ENCODE results near the gene SUSD2.
"Not testable (repeated sequence)": the region's sequence is repeated elsewhere in the genome, so short reads cannot be mapped to it uniquely, and the experiment has no call there.

Gene SUSD2, protein sequence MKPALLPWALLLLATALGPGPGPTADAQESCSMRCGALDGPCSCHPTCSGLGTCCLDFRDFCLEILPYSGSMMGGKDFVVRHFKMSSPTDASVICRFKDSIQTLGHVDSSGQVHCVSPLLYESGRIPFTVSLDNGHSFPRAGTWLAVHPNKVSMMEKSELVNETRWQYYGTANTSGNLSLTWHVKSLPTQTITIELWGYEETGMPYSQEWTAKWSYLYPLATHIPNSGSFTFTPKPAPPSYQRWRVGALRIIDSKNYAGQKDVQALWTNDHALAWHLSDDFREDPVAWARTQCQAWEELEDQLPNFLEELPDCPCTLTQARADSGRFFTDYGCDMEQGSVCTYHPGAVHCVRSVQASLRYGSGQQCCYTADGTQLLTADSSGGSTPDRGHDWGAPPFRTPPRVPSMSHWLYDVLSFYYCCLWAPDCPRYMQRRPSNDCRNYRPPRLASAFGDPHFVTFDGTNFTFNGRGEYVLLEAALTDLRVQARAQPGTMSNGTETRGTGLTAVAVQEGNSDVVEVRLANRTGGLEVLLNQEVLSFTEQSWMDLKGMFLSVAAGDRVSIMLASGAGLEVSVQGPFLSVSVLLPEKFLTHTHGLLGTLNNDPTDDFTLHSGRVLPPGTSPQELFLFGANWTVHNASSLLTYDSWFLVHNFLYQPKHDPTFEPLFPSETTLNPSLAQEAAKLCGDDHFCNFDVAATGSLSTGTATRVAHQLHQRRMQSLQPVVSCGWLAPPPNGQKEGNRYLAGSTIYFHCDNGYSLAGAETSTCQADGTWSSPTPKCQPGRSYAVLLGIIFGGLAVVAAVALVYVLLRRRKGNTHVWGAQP

DNA sequence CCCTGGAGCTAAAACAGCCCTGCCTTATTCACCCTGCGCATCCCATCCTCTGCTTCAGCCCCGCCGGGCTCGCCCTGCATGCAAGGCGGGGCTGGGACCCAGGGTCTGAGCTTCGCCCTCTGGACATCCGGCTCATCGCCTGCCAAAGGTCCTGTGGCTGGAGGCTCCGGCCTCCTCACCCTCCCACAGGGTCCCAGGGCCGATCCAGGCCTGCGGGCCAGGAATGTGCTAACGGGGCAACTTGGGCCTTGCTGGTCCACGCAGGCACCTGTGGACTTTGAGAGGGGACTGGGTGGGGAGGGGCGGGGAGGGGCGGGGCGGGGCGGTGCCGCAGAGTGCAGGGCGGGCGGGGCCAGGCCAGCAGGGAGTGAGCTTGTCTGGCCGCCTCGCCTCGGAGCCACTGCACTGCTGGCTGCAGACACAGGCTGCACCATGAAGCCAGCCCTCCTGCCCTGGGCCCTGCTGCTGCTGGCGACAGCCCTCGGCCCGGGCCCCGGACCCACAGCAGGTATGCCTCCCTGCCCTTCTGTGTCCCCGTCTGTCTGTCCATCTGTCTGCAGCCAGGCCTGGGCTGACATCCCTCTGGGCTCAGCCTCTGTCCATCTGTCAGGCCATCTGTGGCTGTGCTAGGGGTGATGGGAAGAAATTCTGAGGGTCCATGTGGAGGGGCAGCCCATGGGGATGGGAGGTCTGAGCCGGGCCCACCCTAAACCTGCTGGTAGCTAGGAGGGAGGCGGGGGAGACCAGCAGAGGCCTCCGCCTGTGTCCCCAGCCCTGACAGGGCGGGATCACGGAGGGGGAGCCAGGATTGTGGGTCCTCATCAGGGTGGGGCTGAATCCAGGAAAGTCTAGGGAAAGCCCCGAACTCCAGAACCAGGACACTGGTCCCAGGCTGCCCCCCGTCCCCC is at the start of gene SUSD2:
Gene SUSD2 (plus strand): TSS at position 400 of the 908 bp plus-strand sequence. CDS start 33 bp downstream, at position 433.
- DNase-seq (ENCODE audit: low read depth) = no peak

DNA sequence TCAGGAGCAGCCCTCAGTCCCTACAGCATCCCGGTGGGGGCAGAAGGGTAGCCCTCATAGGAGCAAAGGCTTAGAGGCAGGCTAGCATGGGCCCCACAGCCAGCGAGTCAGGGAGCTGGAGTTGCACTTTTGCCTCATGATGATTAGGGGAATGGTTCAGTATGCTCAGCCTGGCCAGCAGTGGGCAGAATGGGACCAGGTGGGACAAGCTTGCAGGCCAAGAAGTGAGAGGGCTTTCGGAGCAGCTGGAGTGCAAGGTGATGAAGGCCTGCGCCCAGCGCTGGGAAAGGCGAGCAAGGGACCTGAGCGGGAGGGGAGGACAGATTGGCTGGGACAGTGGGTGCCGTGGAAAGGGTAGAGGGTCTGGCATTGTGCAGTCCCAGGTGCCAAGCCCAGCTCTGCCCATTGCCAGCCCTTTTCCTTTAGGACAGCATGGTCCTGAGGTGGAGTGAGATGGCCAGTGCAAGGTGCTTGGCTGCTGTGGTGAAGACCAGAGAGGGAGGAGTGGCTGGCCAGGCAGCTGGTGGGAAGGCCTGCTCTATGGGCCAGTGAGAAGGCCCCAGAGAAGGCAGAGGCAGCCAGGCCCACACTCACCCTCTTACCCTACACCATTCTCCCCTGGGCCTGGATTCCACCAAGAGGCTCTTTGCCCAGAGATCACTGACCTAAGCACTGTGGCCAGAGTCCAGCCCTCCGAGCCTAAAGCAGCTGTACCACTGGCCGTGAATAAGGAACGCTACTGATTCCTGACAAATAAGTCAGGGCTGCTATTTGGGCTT is 47.9 kb upstream of the SUSD2 start:
- no peak for DNase-seq (ENCODE audit: low read depth)

DNA sequence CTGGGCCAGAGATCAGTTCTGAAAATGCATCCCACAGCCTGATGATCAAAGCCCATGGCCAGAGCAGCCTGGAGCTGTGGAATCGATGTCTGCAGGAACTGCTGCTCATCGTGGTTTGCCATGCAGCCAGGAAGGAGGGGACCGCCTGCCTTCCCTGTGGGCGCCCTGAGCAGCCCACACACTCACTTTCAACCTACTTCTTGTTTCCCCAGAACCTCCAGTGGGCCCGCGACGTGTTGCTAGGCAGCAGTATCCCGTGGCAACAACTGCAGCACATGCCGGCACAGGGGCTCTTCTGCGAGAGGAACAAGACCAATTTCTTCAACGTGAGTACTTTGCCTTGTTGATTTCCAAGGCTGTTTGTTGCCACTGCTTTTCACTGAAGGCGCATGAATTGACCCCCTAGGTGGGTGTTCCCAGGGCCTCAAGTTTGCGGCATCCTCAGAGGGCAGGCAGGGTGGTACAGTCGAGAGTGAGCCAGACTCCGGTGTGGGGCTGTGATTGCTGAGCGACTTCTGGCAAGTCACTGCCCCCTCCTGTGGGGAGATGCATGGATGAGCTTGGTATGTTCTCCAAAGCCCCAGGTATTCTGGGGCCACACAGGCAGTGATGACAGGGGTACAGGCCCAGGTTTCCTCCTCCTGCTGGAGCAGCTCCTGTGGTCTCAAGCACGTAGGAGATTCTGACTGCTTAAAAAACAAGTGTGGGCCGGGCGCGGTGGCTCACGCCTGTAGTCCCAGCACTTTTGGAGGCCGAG is 47.0 kb upstream of the SUSD2 start:
- no peak for DNase-seq (ENCODE audit: low read depth)

DNA sequence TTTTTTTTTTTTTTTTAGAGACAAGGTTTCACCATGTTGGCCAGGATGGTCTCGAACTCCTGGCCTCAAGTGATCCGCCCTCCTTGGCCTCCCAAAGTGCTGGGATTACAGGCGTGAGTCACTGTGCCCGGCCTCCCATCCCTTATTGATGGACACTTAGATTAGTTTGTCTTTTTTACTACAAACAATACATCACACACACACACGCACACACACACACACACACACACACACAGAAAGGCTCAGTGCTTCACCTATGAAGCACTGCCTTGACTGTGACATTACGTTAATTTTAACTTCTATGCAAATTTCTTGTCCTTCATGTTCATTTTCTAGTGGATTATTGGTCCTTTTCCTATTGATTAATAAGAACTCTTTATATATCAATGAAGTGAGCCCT is 44.8 kb upstream of the SUSD2 start:
- not testable (repeated sequence) for DNase-seq (ENCODE audit: low read depth)

DNA sequence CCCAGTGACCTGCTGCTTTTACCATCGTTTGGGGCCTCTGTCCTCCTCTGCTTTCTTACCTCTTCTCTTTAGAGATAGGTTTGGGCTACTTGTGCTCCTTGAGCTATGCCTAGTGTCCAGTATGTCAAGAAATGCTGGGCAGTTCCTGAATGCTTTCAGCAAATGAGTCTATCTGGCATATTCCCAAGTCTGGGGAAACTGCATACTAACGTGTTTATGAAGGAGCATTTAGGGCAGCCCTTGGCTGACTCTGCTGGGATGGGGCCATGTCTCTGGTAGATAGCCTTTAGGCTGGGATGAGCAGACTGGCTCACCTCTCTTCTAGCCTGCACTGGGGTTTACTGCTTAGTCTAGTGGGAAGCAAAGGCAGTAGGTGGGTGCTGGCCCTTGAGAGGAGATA is 43.7 kb upstream of the SUSD2 start:
- DNase-seq (ENCODE audit: low read depth) = no peak

DNA sequence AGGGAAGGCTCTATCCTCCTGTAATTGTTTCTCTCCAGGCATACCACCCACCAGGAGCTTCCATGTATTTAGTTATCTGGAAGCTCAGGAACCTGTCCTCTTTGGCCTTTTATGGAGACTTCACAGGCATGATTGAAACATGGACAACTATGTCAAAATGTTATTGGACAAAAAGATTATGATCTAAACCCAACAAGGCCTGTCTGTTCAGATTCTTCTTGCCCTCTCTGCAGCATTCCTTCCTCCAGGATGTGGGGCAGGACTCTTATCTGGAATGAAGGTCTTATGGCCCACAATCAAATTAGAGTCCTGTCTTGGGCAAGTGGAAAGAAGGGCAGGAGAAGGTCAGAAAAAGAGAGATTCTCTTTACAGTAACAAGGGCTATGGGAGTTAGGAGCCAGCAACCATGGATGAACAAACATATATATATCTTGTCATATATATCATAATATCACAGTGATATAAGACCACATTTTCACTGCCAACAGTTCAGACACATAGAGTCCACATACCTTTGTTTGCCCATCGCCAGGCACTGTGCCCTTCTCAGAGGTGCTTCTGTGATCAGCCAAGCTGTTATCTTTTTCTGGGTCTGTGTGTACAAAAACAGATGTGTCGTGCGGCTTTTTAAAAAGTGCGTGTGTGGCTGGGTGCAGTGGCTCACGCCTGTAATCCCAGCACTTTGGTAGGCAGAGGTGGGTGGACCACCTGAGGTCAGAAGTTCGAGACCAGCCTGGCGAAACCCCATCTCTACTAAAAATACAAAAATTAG is 42.5 kb upstream of the SUSD2 start:
- DNase-seq (ENCODE audit: low read depth) = no peak

DNA sequence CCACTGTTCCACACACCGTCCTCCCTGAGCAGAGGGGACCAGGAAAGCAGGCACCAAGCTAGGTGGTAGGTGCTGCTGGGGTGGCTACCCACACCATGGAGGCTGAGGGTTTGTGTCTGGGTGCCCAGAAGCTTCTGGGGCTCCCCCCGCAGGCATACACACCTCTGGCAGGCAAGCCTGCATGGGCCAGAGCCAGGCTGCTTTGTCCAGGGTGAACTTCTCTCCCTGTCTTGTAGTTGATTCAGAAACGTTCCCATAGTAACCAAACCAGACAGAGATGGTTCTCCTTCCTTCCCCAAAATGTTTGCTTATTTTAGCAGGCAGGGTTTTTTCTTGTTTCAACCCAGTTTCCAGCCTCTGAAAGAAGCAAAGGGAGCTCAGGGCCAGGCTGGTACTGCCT is 40.9 kb upstream of the SUSD2 start:
- DNase-seq (ENCODE audit: low read depth) = no peak

DNA sequence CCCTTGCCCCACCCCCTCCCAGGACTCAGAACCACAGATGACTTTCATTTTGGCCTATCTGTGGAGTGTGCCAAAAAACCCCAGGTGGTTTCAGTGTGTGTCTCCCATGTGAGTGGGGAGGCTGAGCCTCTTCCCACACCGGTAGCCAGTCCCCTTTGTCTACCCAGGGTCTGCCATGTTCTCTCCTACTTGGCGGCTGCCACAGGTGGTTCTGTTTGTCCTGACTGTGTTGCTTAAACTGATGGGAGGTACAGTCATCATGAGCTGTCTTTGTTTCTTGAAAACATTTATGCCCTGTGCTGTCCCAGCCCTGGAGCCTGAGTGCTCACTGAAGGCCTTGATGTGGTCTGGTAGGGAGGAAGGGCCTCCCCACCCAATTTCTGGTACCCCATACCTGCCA is 39.7 kb upstream of the SUSD2 start:
- no peak for DNase-seq (ENCODE audit: low read depth)

DNA sequence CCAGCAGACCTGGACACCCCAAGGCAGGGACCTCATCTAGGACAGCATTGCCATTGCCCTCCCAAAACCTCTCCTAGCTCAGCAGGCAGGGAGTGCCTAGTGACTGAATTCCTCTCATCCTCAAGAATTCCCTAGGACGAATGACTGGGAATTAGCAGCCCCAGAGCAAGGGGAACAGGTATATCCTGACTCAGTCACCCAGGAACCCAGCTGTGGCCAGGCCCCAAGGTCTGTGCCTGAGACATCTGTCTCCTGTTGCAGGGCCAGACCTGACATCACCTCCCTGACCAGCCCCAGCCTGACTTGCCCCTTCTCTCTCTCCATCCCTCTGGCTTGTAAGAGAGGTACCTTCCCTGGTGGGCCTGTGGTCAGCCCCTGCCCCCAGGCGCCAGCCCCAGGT is 39.0 kb upstream of the SUSD2 start:
- no peak for DNase-seq (ENCODE audit: low read depth)

DNA sequence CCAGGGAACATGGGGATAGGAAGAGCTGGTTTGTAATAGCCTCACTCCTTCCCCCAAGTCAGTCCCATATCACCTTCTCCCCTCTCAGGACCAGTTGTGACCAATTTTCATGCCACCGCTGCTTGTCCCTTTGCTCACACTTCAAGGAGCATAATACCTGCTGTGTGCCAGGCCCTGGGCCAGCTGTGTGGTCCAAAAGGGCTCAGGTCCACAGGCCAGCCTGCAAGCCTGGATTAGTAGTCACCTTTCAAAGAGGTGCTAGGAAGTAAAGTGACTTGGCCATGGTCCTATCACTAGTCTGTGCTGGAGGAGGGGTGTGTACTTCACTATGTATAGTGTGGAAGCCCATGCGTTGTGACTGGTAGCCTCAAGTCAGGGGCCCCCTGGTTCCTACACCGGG is 38.5 kb upstream of the SUSD2 start:
- no peak for DNase-seq (ENCODE audit: low read depth)

DNA sequence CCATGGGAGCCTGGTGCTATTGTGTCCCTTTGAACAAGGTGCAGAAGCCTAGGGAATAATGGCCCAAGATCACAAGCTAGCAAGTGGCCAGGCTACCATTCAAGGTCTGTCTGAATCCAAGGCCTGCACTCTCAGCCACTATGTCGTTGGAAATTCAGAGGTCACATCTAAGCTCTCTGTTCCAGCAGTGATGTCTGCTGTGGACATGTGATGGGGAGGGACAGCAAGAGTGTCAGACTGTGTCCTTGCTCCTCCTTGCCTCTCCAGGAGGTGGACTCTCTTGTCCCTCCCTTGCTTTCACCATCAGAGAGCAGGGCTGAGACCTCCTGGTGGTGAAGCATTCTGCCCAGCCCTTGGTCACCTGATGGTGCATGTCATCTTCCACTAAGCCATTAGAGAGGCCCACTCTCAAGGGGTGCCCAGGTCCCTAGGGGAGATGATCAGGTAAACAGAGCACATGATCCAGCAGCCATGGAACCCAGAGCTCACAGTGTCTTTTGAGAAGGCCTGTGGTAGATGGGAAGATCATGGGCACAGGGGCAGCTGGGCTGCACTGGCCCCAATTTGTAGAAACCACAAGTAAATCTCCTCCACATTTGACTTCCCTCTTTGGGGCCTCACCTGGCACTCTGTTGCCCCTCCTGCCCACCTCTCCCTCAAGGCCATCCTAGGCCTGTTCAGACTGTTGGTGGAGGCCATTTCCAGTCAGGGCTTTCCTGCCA is 37.1 kb upstream of the SUSD2 start:
- no peak for DNase-seq (ENCODE audit: low read depth)

DNA sequence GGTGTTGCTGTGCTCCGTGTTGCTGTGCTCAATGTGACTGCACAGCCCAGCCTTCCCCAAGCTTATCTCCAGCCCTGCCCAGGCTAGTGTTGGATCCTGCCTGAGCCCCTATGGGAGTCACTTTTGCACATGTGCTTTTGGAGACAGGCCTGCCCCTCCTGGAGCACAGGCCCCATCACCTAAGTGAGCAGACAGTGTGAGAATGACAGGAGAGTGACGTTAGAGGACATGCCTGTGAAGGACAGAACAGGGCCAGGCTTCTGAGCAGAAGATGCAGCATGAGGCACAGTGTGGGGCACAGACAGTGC is 36.6 kb upstream of the SUSD2 start:
- DNase-seq (ENCODE audit: low read depth) = no peak

DNA sequence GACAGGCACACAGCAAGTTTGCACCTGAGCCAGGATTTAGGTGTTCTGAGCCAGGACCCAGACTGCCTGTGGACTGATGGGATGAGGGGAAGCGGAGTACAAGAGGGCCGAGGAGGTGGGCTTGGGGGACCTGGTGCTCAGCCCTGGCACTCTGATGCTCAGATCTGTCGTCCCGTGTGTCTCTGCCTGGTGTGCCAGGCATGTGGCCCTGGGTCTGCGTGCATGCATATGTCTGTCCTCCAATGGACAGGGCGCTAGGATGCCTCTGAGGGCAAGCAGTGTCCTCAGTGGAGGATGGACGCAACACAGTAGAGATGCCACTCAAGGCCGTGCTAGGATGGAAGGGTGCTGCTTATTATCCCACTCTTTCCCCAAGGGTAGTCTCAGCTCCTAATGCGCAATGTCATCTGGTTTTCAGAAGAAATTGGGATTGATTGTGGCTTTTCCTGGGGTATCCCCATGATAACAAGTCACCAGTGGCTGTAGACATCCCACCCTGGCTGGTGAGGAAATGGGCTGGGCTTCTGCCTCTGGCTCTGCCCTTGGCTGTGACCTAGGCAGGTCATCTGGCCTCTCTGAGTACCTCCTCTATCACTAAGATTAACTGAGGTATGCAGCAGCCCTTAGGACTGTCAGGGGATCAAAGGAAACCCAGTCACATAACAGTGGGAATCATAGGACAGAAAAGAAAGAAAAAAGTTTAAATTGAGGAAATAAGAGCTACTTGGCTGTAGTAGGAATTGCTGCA is 35.7 kb upstream of the SUSD2 start:
- DNase-seq (ENCODE audit: low read depth) = no peak

DNA sequence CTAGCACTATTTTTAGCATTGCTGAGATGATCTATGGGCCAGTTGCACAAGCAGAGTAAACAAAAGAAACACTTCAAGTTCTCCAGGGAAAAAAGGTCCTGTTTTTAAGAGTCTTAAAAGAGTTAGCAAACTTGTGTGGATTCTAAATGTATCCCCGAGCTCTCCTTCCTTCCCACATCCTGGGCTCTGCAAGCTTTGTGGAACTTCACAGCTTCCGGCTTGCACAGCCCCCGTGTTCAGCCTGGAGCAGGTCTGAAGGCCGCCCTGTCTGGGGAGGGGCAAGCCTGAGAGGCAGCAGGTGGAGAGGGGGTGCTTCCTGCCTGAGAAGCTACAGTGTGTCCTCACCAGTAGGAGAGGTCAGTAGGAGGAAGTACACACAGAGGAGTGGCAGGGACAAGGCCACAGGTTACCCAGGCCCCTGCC is 35.1 kb upstream of the SUSD2 start:
- peak; percentile 48 for DNase-seq (ENCODE audit: low read depth)

DNA sequence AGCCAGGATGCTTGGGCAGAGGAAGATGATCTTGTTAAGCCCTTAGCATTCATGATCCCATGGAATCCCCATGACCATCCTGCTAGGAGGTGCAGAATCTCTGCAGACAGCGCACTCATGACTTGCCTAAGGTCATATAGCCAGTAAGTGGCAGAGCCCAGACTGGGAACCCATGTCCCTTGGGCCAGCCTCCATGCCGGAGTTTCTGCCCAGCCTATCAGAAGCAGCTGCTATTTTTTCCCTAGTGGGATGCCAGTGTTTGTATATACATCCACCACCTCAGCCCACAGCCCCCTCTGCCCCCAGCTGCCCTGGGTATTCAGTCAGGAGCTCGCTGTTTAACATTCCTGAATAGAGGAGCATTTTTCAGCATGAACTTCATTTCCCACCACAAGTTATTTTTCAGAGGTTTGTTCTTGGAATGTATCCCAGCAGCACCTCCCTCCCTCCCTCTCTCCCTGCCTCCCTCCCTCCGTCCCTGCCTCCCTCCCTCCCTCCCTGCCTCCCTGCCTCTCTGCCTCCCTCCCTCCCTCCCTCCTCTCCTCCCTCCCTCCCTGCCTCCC is 34.4 kb upstream of the SUSD2 start:
- no peak for DNase-seq (ENCODE audit: low read depth)

DNA sequence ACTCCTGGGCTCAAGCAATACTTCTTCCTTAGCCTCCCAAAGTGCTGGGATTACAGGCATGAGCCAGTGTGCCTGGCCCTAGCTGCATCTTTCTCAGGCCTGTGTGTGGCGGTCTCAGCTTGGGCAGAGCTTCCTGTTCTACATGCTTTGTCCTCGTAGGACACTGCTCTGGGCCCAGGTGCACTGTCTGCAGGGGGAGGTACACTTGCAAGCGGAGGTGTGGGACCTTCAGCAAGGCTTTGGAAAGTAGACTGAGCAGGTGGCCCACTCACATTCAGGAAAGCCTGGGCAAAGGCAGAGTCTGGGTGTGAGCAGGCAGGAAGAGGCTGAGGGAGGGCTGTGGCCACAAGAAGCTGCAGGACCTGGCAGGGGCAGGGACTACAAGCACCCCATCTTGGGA is 33.6 kb upstream of the SUSD2 start:
- no peak for DNase-seq (ENCODE audit: low read depth)

DNA sequence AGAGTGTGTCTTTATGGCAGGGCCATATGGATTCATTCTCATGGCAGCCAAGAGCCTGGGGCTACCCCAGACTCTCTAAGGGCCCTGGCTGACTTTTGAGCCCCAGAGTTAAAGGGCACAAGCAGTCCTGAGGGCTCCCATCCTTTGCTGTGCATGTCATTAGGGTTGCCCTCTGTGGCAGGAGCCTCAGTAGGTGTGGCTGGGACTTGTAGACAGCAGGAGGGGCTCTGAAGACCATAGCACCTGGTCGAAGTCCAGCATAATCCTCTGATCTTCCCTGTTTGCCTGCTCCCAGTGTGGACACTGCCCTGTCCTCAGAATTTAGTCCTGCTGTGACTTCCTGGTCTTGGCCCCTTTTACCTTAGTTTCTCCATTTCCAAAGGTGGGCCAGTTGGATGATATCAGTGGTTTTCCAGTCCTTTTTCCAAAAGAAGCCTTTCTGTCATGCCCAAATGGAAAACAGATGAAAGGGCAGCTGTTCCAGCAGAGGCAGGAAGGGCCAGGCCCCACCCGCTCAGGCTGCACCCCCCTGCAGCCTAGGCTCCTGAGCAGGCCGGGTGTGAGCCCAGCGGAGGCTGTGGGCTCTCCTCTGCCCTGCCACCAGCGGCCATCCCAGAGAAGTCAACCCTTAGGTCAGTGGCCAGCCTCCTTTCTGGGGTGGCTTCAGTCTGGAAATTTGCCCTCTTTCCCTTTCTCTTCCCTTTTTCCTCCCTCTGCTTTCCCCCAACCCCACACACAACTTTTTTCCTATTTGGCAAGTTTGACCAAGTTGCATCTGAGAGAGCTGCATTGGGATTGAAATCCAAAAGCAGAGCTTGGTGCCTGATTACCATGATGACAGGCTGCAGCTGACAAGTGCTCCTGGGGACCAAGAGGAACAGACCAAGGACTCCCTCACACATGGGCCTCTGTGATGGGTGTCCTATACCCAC is 32.8 kb upstream of the SUSD2 start:
- no peak for DNase-seq (ENCODE audit: low read depth)
